Mammary epithelial cell (primary cell): ENCODE data around the gene RIMS1.

Source experiments
- EZH2 ChIP-seq: IDR thresholded peaks from 2 replicates; pipeline ENCODE4 v1.6.1; 2012; ENCODE audit warnings: low read length, inconsistent platforms, borderline replicate concordance
- TF ChIP-seq, protein P1 (sequence below), 2 donors: IDR thresholded peaks in 1 of 2; conservative IDR thresholded peaks in 1 of 2; 2 replicates each; pipeline ENCODE4 v1.5.1; 2011 to 2012; ENCODE audit warnings: inconsistent platforms in 2 of 2, low read length in 2 of 2, mild to moderate bottlenecking in 2 of 2, control low read depth in 1 of 2, low read depth in 1 of 2; ENCODE audit not compliant: insufficient read depth in 1 of 2; ENCODE audit errors: extremely low read depth in 1 of 2

- TF ChIP-seq, protein P1, sequence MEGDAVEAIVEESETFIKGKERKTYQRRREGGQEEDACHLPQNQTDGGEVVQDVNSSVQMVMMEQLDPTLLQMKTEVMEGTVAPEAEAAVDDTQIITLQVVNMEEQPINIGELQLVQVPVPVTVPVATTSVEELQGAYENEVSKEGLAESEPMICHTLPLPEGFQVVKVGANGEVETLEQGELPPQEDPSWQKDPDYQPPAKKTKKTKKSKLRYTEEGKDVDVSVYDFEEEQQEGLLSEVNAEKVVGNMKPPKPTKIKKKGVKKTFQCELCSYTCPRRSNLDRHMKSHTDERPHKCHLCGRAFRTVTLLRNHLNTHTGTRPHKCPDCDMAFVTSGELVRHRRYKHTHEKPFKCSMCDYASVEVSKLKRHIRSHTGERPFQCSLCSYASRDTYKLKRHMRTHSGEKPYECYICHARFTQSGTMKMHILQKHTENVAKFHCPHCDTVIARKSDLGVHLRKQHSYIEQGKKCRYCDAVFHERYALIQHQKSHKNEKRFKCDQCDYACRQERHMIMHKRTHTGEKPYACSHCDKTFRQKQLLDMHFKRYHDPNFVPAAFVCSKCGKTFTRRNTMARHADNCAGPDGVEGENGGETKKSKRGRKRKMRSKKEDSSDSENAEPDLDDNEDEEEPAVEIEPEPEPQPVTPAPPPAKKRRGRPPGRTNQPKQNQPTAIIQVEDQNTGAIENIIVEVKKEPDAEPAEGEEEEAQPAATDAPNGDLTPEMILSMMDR (conservative IDR thresholded peaks at IDR 0.05 in 1 of 2, IDR thresholded peaks at IDR 0.05 in 1 of 2; ENCODE audit: extremely low read depth in 1 of 2, insufficient read depth in 1 of 2, low read depth in 1 of 2, low read length in 2 of 2) = no peak
- TF ChIP-seq EZH2 = no peak
Observed at GRCh38 chr6:72367439-72367838, 481.1 kb downstream of the RIMS1 start.
